Retina (tissue), 1 donor: Measurements from ENCODE around the gene COL1A1.

Source experiments
- DNase-seq: peaks from one replicate; pipeline ENCODE4 v3.0.0-alpha.2; 2016

COL1A1 gene

GRCh38 chr17:50170662-50171370, 30.6 kb downstream of the COL1A1 start:
- no peak for DNase-seq

- DNase-seq, result no peak
Measured at GRCh38 chr17:50169881-50170459, 31.5 kb downstream of the COL1A1 start.

- peak; percentile 94 for DNase-seq
Measured at GRCh38 chr17:50169121-50169764, 32.2 kb downstream of the COL1A1 start.

GRCh38 chr17:50168319-50168718, 33.1 kb downstream of the COL1A1 start:
- no peak for DNase-seq

GRCh38 chr17:50167371-50167770, 34.1 kb downstream of the COL1A1 start:
- DNase-seq, result no peak

- DNase-seq, result no peak
Measured at GRCh38 chr17:50166518-50167181, 34.8 kb downstream of the COL1A1 start.

GRCh38 chr17:50165867-50166517, 35.4 kb downstream of the COL1A1 start, which contains the start of gene SGCA:
Gene SGCA (plus strand): TSS chr17:50166005. CDS start chr17:50166041, 36 bp downstream.
- no peak for DNase-seq

GRCh38 chr17:50165466-50165865, 36.0 kb downstream of the COL1A1 start:
- no peak for DNase-seq

GRCh38 chr17:50165066-50165465, 36.4 kb downstream of the COL1A1 start:
- DNase-seq, result no peak

- DNase-seq, result no peak
Measured at GRCh38 chr17:50164697-50164988, 36.8 kb downstream of the COL1A1 start.

- no peak for DNase-seq
Measured at GRCh38 chr17:50163843-50164696, 37.4 kb downstream of the COL1A1 start.

GRCh38 chr17:50162466-50163254, 38.8 kb downstream of the COL1A1 start:
- no peak for DNase-seq

GRCh38 chr17:50161911-50162288, 39.5 kb downstream of the COL1A1 start:
- no peak for DNase-seq

- DNase-seq, result peak; percentile 97
Measured at GRCh38 chr17:50161023-50161910, 40.2 kb downstream of the COL1A1 start.

- DNase-seq, result no peak
Measured at GRCh38 chr17:50157891-50158290, 43.5 kb downstream of the COL1A1 start.

GRCh38 chr17:50155115-50155819, 46.2 kb downstream of the COL1A1 start:
- no peak for DNase-seq

GRCh38 chr17:50154604-50155003, 46.8 kb downstream of the COL1A1 start:
- DNase-seq, result no peak

- DNase-seq, result no peak
Measured at GRCh38 chr17:50153650-50154575, 47.5 kb downstream of the COL1A1 start.

GRCh38 chr17:50152736-50153135, 48.7 kb downstream of the COL1A1 start:
- DNase-seq, result no peak
